ENCODE data around the gene ARMH3.

Gene ARMH3

GRCh38 chr10:101828766-101829551 lies 227.0 kb downstream of the ARMH3 start:
- DNase-seq = no peak

GRCh38 chr10:101827919-101828600 lies 227.9 kb downstream of the ARMH3 start:
- no peak for DNase-seq

- DNase-seq = no peak
These were observed 229.0 kb downstream of the ARMH3 start for GRCh38 chr10:101826852-101827434.

GRCh38 chr10:101824736-101825135 lies 231.2 kb downstream of the ARMH3 start:
- DNase-seq = no peak

- DNase-seq = no peak
These were observed 236.9 kb downstream of the ARMH3 start for GRCh38 chr10:101818872-101819633.

GRCh38 chr10:101818119-101818871 lies 237.7 kb downstream of the ARMH3 start, which contains the start of gene OGA:
Gene OGA, minus strand, starts transcription at chr10:101818444. Its CDS starts 422 bp downstream, at chr10:101818022.
- DNase-seq = peak; percentile 95

GRCh38 chr10:101817337-101818118 lies 238.4 kb downstream of the ARMH3 start:
- peak; percentile 4 for DNase-seq

- no peak for DNase-seq
These were observed 239.0 kb downstream of the ARMH3 start for GRCh38 chr10:101816913-101817336.

GRCh38 chr10:101816376-101816775 lies 239.6 kb downstream of the ARMH3 start:
- no peak for DNase-seq

GRCh38 chr10:101814466-101815071 lies 241.4 kb downstream of the ARMH3 start:
- DNase-seq = no peak

- DNase-seq = no peak
These were observed 243.4 kb downstream of the ARMH3 start for GRCh38 chr10:101812606-101813005.

- no peak for DNase-seq
These were observed 248.8 kb downstream of the ARMH3 start for GRCh38 chr10:101807158-101807557.

GRCh38 chr10:101803511-101803910 lies 252.5 kb downstream of the ARMH3 start:
- no peak for DNase-seq

GRCh38 chr10:101797403-101798059 lies 258.4 kb downstream of the ARMH3 start:
- DNase-seq = no peak
